GM18868 (cell line): ENCODE data around the gene COG7.

Experiments
- ATAC-seq: cut with Tn5 transposase; IDR thresholded peaks from one replicate; pipeline ENCODE4 v1.9.1; 2021; ENCODE audit warnings: mild to moderate bottlenecking, moderate library complexity; ENCODE audit not compliant: unreplicated experiment

COG7 gene

GRCh38 chr16:23365602-23366240 is 87.3 kb downstream of the COG7 start:
- ATAC-seq, result no peak

DNA sequence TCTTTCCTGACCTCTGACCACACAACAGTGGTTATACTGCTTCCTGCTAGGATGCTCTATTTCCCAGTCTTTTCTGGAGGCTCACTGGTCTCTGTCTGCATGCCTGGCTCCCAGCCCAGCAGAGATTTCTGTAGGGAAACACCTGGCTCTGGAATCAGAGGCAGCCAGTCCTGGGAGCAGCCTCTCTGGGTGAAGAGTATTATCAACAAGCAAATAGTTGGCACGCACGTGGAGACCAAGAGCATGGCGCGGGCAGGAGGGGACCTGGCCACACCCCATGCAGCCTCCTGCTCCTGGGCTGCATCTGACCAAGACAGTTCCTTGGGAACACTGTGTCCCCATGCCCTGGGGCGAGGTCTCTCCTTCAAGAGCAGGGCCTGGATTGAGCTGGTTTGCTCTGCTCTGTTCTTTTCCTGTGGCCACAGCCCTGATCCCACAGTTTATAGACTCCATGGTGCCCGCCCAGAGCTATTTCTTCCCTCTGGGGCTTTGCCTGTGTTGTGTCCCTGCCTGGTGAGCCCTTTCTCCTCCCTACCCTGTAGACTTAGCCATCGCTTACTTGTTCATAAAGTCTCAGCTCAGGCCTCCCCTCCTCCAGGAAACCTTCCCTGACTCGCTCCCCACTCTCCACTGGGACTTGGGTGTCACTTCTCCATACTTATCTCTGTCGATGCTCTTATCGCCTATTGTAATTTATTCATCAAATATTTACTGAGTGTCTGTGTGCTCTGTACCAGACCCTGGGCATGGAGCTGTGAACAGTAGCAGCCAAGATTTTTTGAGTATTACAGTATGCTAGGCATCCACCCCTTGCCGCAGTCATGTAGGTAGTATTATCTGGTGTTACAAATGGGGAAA is 90.3 kb downstream of the COG7 start:
- no peak for ATAC-seq

GRCh38 chr16:23359092-23359760 is 93.8 kb downstream of the COG7 start:
- ATAC-seq, result no peak

- ATAC-seq, result no peak
Observed at GRCh38 chr16:23357761-23358290, 95.2 kb downstream of the COG7 start.

DNA sequence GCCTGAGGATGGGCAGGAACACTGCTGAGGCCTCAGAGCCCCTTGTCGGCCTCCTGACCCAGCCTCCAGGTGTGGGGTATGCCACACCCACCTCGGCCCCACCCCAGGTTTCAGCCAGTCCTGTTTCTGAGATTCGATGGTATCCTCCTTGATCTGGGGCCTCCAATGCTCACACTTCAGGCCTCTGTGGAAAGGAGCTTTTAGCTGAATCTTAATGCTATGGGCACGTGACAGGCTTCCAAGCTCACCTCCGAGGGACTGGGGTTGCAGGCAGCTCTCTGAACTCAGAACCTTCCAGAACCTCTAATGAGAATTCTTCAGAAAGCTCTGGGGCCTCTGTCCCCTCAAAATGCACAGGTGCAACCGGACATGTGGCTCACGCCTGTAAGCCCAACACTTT is 96.0 kb downstream of the COG7 start:
- ATAC-seq, result no peak

GRCh38 chr16:23355106-23355670 is 97.8 kb downstream of the COG7 start:
- ATAC-seq, result no peak

DNA sequence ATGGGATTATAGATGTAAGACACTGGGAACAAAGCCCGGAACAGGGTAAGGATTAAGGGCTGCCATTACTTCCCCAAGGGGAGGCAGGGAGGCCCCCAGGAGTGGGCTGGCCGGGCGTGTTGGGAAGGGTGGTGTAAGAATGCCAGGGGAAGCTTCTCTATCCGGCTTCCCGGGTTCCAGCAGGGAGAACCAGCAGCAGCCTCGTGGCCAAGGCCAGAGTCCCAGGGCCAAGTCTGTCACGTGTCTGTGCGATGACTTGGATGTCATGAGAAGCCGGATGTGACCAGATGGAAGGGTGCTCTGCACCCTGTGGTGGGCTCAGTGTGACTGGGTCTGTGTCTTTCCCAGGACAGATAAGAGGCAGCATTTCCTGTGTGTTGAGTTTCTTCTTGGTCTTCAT is 98.7 kb downstream of the COG7 start:
- ATAC-seq, result no peak

DNA sequence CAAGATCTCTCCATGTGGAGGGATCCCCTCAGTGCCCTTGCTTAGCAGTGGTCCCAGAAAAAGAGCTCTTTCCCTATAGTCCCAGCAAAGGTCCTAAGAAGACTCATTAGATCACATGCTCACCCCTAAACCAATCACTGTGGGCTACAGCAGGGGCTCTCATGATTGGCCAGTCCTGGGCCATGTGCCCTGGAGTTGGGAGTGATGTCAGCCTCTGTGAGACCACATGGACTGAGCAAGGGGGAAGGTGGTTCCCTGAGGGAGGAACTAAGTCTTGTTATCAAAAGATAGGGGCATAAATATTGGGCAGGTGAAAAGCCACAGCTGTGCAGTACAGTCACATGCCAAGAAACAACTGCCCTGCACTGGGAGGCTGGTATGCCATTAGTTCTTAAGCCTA is 99.5 kb downstream of the COG7 start:
- ATAC-seq, result no peak

DNA sequence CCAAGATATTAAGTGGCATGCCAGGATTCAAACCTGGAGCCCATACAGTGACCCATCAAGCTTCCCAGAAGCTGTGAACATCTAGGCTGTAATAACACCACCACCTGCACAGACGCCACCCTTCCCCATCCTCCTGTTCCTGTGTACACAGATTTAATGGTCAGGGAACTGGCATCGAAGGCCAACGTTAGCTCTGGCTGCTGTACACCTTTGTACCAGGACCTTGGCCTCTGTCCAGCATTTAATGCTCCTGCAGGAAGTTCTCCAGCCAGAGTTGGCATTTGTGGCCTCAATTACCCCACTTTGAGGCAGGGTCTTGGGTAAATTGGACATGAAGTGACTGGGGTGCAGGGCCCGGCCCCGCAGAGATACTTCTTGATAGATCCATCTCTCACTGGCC is 101.6 kb downstream of the COG7 start:
- no peak for ATAC-seq

DNA sequence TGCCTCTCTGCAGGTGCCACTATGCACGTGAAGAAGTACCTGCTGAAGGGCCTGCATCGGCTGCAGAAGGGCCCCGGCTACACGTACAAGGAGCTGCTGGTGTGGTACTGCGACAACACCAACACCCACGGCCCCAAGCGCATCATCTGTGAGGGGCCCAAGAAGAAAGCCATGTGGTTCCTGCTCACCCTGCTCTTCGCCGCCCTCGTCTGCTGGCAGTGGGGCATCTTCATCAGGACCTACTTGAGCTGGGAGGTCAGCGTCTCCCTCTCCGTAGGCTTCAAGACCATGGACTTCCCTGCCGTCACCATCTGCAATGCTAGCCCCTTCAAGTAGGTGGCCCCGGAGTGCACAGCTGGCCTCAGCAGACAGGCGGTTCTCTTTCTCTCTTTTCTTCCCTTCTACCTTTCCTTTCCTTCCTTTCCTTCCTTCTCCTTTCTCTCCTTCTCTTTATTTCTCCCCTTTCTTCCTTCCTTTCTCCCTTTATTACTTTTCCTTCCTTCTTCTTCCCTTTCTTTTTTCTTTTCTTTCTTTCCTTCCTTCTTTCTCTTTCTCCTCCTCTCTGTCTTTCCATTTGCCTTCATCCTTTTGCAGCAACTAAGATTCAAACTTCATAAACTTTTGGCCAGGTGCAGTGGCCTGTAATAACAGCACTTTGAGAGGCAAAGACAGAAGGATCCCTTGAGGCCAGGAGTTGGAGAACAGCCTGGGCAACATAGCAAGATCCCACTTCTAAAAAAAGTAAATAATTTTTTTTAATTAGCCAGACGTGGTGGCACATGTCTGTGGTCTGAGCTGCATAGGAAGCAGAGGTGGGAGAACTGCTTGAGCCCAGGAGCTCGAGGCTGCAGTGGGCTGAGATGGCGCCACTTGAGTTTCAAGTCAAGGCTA is 104.2 kb downstream of the COG7 start:
- ATAC-seq, result no peak

GRCh38 chr16:23345237-23345636 is 107.8 kb downstream of the COG7 start:
- ATAC-seq, result no peak

GRCh38 chr16:23343643-23344612 is 109.1 kb downstream of the COG7 start:
- ATAC-seq, result no peak

DNA sequence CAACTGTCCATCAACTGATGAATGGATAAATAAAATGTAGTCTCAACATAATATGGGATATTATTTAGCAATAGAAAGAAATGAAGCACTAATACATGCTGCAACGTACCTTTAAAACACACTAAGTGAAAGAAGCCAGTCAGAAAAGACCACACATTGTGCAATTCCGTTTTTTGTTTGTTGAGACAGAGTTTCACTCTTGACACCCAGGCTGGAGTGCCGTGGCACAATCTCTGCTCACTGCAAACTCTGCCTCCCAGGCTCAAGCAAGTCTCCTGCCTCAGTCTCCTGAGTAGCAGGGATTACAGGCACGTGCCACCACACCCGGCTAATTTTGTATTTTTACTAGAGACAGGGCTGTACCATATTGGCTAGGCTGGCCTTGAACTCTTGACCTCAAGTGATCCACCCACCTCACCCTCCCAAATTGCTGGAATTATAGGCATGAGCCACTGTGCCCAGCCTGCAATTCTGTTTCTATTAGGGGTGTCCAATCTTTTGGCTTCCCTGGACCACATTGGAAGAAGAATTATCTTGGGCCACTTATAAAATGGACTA is 110.8 kb downstream of the COG7 start:
- no peak for ATAC-seq

DNA sequence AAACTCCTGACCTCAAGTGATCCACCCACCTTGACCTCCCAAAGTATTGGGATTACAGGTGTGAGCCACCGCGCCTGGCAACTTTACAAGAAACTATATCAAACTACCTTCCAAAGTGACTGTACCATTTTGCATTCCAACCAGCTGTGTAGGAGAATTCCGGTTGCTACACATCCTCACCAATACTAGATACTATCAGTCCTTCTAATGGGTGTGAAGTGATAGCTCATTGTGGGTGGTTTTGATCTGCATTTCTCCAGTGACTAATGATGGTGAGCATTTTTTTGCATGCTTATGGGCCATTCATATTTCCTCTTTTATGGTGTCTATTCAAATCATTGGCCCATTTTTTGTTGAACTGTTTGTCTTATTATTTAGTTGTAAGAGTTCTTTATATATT is 113.2 kb downstream of the COG7 start:
- ATAC-seq, result no peak
